Measurements from ENCODE around the gene ZNF423. TPM values are rescaled to one million over a fixed set of nuclear protein-coding genes. Genes with fewer than 3 reads are reported as not detected.

The ZNF423 gene
- total and polyA plus RNA-seq, 2 of the 13 experiments (the other 11 are each of a cell fraction or from before 2014, with no cell fraction given) = 0.07 to 0.31 TPM

DNA sequence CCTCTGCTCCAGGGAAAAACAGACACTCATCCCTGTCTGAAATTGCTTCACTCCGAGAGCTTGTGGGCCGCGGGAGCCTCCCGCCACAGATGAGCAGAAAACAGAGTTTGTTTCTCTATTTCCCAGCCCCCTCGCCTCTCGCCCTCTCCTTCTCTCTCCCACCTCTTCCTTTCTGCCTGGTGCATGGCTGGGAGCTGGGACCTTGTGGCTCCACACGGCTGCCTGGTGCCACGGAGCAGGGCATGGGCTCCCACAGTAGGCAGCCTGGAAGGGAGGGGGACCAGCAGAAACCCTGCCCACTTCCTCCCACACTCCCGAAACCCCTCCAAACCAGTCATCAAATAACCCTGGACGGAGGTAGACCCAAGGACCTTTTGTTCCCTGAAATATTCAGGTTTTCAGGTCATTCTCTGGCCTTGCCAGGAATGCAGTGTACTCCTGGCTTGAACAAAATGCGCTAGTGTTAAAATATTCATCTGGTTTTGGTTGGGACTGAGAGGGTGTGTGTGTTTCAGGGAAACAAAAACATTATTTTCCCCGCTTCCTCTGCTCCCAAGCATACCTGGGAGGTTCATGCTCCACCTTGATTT lies 277.4 kb downstream of the ZNF423 start:
- Histone ChIP-seq H2AFZ (ENCODE audit: low read length) (no peak overlapping the region), H3K27ac (ENCODE audit: extremely low read length, insufficient read depth, low read length) (no peak overlapping the region), H3K9me3 (ENCODE audit: low read length) (no peaks in the 10 kb centered on the region), H3K4me2 (ENCODE audit: low read depth, low read length) (no peak overlapping the region), H3K9ac (ENCODE audit: insufficient read depth, low read depth, low read length) (no peak overlapping the region), H4K20me1 (ENCODE audit: insufficient read depth, low read length) (no peaks in the 10 kb centered on the region), H3K4me1 (ENCODE audit: insufficient read depth, low read length) (no peaks in the 10 kb centered on the region), H3K4me3 (replicated peaks in 1 of 3; ENCODE audit: insufficient read depth in 1 of 3, low read depth in 2 of 3, low read length in 3 of 3) (no peak overlapping the region), H3K27me3 (ENCODE audit: control insufficient read depth in 1 of 2, insufficient read depth in 2 of 2, low read length in 2 of 2) (peaks cover 4 to 38% of the 10 kb centered on the region in 2 experiments; a peak in 4 of 5 replicates), H3K79me2 (ENCODE audit: insufficient read depth, low read length) (no peaks in the 10 kb centered on the region), H3K36me3 (replicated peaks in 1 of 2; ENCODE audit: control insufficient read depth in 1 of 2, insufficient read depth in 2 of 2, low read length in 2 of 2) (no peaks in the 10 kb centered on the region)
- ChIA-PET CTCF (ENCODE audit: low intra/inter-chr PET ratio, low total read pairs) (no interaction called here), POLR2A (no interaction called here)
- FAIRE-seq (no peak), DNase-seq (ENCODE audit: low spot score) (no peak), ATAC-seq (no peak)
- BruUV-seq (replicated peaks) = no TSS peak
- TF ChIP-seq RARA (CRISPR knock-in tag; IDR thresholded peaks at IDR 0.05) = no peak
- TF ChIP-seq, protein P1, sequence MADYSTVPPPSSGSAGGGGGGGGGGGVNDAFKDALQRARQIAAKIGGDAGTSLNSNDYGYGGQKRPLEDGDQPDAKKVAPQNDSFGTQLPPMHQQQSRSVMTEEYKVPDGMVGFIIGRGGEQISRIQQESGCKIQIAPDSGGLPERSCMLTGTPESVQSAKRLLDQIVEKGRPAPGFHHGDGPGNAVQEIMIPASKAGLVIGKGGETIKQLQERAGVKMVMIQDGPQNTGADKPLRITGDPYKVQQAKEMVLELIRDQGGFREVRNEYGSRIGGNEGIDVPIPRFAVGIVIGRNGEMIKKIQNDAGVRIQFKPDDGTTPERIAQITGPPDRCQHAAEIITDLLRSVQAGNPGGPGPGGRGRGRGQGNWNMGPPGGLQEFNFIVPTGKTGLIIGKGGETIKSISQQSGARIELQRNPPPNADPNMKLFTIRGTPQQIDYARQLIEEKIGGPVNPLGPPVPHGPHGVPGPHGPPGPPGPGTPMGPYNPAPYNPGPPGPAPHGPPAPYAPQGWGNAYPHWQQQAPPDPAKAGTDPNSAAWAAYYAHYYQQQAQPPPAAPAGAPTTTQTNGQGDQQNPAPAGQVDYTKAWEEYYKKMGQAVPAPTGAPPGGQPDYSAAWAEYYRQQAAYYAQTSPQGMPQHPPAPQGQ (CRISPR knock-in tag; IDR thresholded peaks at IDR 0.05; ENCODE audit: borderline replicate concordance) = no peak
- no peak for TF ChIP-seq TOPORS (CRISPR knock-in tag; IDR thresholded peaks at IDR 0.05)
- TF ChIP-seq, protein P2, sequence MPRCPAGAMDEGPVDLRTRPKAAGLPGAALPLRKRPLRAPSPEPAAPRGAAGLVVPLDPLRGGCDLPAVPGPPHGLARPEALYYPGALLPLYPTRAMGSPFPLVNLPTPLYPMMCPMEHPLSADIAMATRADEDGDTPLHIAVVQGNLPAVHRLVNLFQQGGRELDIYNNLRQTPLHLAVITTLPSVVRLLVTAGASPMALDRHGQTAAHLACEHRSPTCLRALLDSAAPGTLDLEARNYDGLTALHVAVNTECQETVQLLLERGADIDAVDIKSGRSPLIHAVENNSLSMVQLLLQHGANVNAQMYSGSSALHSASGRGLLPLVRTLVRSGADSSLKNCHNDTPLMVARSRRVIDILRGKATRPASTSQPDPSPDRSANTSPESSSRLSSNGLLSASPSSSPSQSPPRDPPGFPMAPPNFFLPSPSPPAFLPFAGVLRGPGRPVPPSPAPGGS (CRISPR knock-in tag; IDR thresholded peaks at IDR 0.05) = no peak
- no peak for TF ChIP-seq ZNF570 (CRISPR knock-in tag; IDR thresholded peaks at IDR 0.05; ENCODE audit: borderline replicate concordance)
- no peak for TF ChIP-seq SP1 (IDR thresholded peaks at IDR 0.05)
- TF ChIP-seq SP1 (CRISPR knock-in tag; IDR thresholded peaks at IDR 0.05) = no peak
- no peak for TF ChIP-seq SRSF9 (IDR thresholded peaks at IDR 0.05; ENCODE audit: borderline replicate concordance, insufficient read depth, low read depth, low read length, poor library complexity, severe bottlenecking)
- TF ChIP-seq HHEX (CRISPR knock-in tag; IDR thresholded peaks at IDR 0.05) = no peak
- intact Hi-C loops (cut with micrococcal nuclease; ENCODE audit: unreplicated experiment) = no loop called here
- WGBS (ENCODE audit: low lambda C conversion rate) = 28% methylated on average over 12 of the region's 12 CpGs
- in situ Hi-C loops (cut with HindIII; ENCODE audit: extremely low pct_ligation_motif_present, low pct_unique_long_range_greater_than_20kb) = no loop called here

All from HepG2 (cell line).